Heart left ventricle (tissue), 13 donors: Measurements from ENCODE around the gene OR51E2.
"Not testable (repeated sequence)": the region's sequence is repeated elsewhere in the genome, so short reads cannot be mapped to it uniquely, and the experiment has no call there.

Source experiments
- CTCF ChIP-seq, 12 donors: fragments of 200-600 bp; sonication (generic) in 4 of 12; IDR thresholded peaks; one replicate each; pipeline versions ENCODE4 v1.5.0 to v1.8.0; 2018 to 2022; ENCODE audit warnings: antibody characterized with exemption in 12 of 12, mild to moderate bottlenecking in 5 of 12
- POLR2A ChIP-seq, 2 donors: fragments of 450-650 bp; IDR thresholded peaks; one replicate each; pipeline ENCODE4 v1.6.1; 2017; ENCODE audit warnings: antibody characterized with exemption in 2 of 2, mild to moderate bottlenecking in 2 of 2, moderate library complexity in 2 of 2
- donor health status: ischemic (EF 13 %, LVEDD 7.1; RV severe dilation, severe dysfunction).
- donor health status: DM: no; HTN: yes; CAD: no.
- donor health status: DM: no; HTN: no; CAD: no.
- donor health status: ischemic (EF 25% LVEDD 6.9; RV normal size, moderate dysfunction).
- donor health status: ischemic (EF 25% LVEDD 5.7; RV mildly dilated, moderate dysfunction).
- donor health status: ischemic (EF 35%, LVEDD 5.7; RV mildly dilated, moderate dysfunction).
- donor health status: nonischemic (EF 11% LVEDD 7.7; RV severe dilation, severe dysfunction).
- donor health status: DM: yes; HTN: yes; CAD: no.
- donor health status: PGD.
- donor health status: ischemic (EF 29% LVEDD 5.4; RV normal size, mild dysfunction).
- donor health status: nonischemic (EF 23%, LVEDD 6.1; RV moderate dilation, normal function).

- not testable (repeated sequence) for TF ChIP-seq CTCF, POLR2A (IDR thresholded peaks at IDR 0.05)
These were observed 25.2 kb upstream of the OR51E2 start for GRCh38 chr11:4722616-4723534.
